ENCODE results near the gene CNOT10. TPM values are rescaled to one million over a fixed set of nuclear protein-coding genes. Genes with fewer than 3 reads are reported as not detected.
"Not testable (repeated sequence)": the region's sequence is repeated elsewhere in the genome, so short reads cannot be mapped to it uniquely, and the experiment has no call there.

CNOT10 gene
- total and polyA plus RNA-seq, 2 donors (not counting 1 experiment from before 2014, with no cell fraction given): 17.5 to 28.6 TPM

DNA sequence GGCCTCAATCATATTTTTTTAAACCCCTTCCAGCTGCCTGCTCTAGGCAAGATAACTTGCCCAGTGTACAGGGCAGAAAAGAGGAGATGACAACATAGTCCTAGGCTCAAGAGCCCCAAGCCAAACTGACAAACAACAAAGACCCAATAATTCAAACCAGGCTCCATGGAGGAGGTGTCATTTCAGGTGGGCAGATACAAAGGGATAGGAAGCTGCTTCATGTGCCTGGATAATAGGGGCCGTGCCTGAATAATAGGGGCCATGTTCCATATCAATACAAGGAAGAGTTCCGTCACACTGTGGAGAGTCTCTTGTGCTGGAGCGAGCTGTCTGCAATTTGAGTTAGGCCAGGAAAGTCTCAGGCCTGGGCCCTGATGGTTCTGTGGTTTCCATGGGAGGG is 97.4 kb downstream of the CNOT10 start:
- Histone ChIP-seq H3K4me3 (replicated peaks in 1 of 4; ENCODE audit: control extremely low read depth in 1 of 4, insufficient read depth in 1 of 4, low read depth in 3 of 4, low read length in 4 of 4) (no peak overlapping the region), H3K36me3 (ENCODE audit: control insufficient read depth, insufficient read depth, low read length) (no peaks in the 10 kb centered on the region), H3K4me1 (ENCODE audit: control insufficient read depth, extremely low read depth, insufficient read depth, low read length) (no peaks in the 10 kb centered on the region), H4K20me1 (ENCODE audit: control insufficient read depth, extremely low read depth, insufficient read depth, low read length) (no peaks in the 10 kb centered on the region), H2AFZ (ENCODE audit: low read length) (no peak overlapping the region), H3K27ac (ENCODE audit: insufficient read depth, low read length) (no peak overlapping the region), H3K4me2 (ENCODE audit: extremely low read depth, insufficient read depth, low read length) (no peak overlapping the region), H3K79me2 (ENCODE audit: control insufficient read depth, insufficient read depth, low read length) (no peaks in the 10 kb centered on the region), H3K9me3 (ENCODE audit: control insufficient read depth, insufficient read depth, low read depth, low read length) (no peaks in the 10 kb centered on the region), H3K9ac (ENCODE audit: insufficient read depth, low read length) (no peak overlapping the region), H3K27me3 (ENCODE audit: control insufficient read depth, insufficient read depth, low read length) (no peaks in the 10 kb centered on the region)
- TF ChIP-seq, protein P1, sequence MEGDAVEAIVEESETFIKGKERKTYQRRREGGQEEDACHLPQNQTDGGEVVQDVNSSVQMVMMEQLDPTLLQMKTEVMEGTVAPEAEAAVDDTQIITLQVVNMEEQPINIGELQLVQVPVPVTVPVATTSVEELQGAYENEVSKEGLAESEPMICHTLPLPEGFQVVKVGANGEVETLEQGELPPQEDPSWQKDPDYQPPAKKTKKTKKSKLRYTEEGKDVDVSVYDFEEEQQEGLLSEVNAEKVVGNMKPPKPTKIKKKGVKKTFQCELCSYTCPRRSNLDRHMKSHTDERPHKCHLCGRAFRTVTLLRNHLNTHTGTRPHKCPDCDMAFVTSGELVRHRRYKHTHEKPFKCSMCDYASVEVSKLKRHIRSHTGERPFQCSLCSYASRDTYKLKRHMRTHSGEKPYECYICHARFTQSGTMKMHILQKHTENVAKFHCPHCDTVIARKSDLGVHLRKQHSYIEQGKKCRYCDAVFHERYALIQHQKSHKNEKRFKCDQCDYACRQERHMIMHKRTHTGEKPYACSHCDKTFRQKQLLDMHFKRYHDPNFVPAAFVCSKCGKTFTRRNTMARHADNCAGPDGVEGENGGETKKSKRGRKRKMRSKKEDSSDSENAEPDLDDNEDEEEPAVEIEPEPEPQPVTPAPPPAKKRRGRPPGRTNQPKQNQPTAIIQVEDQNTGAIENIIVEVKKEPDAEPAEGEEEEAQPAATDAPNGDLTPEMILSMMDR (conservative IDR thresholded peaks at IDR 0.05 in 1 of 2, IDR thresholded peaks at IDR 0.05 in 1 of 2; ENCODE audit: low read depth in 1 of 2, low read length in 2 of 2): no peak
- no peak for TF ChIP-seq EZH2 (IDR thresholded peaks at IDR 0.05; ENCODE audit: low read length, missing control alignments)
- no peak for DNase-seq (ENCODE audit: low read depth in 2 of 2)

DNA sequence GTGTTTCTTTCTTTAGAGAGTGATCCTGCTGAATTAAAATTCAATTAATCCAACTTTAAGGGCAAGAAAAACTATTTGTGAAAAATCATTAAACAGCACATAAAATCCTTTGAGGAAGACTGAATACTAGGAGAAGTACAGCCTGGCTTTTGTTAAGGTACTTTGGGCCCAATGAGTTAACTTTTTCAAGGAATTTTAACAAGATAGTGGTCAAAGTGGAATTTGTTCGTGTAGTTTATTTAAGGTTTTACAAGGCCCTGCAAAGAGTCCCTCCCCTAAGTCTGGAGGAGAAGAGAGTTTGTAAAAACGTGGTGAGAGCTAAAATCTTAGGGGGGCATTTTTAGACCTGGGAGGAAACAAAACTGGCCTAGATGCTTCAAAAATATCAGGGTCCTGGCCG is 106.8 kb downstream of the CNOT10 start:
- Histone ChIP-seq H4K20me1 (ENCODE audit: control insufficient read depth, extremely low read depth, insufficient read depth, low read length) (no peaks in the 10 kb centered on the region), H3K9ac (ENCODE audit: insufficient read depth, low read length) (no peak overlapping the region), H3K9me3 (ENCODE audit: control insufficient read depth, insufficient read depth, low read depth, low read length) (no peaks in the 10 kb centered on the region), H3K27ac (ENCODE audit: insufficient read depth, low read length) (no peak overlapping the region), H3K4me1 (ENCODE audit: control insufficient read depth, extremely low read depth, insufficient read depth, low read length) (no peaks in the 10 kb centered on the region), H3K36me3 (ENCODE audit: control insufficient read depth, insufficient read depth, low read length) (no peaks in the 10 kb centered on the region), H2AFZ (ENCODE audit: low read length) (no peak overlapping the region), H3K27me3 (ENCODE audit: control insufficient read depth, insufficient read depth, low read length) (peaks cover 4% of the 10 kb centered on the region), H3K79me2 (ENCODE audit: control insufficient read depth, insufficient read depth, low read length) (no peaks in the 10 kb centered on the region), H3K4me2 (ENCODE audit: extremely low read depth, insufficient read depth, low read length) (no peak overlapping the region), H3K4me3 (replicated peaks in 1 of 4; ENCODE audit: control extremely low read depth in 1 of 4, insufficient read depth in 1 of 4, low read depth in 3 of 4, low read length in 4 of 4) (no peak overlapping the region)
- no peak for DNase-seq (ENCODE audit: low read depth in 2 of 2)
- no peak for TF ChIP-seq EZH2 (IDR thresholded peaks at IDR 0.05; ENCODE audit: low read length, missing control alignments)
- TF ChIP-seq, protein P1 (conservative IDR thresholded peaks at IDR 0.05 in 1 of 2, IDR thresholded peaks at IDR 0.05 in 1 of 2; ENCODE audit: low read depth in 1 of 2, low read length in 2 of 2): no peak

DNA sequence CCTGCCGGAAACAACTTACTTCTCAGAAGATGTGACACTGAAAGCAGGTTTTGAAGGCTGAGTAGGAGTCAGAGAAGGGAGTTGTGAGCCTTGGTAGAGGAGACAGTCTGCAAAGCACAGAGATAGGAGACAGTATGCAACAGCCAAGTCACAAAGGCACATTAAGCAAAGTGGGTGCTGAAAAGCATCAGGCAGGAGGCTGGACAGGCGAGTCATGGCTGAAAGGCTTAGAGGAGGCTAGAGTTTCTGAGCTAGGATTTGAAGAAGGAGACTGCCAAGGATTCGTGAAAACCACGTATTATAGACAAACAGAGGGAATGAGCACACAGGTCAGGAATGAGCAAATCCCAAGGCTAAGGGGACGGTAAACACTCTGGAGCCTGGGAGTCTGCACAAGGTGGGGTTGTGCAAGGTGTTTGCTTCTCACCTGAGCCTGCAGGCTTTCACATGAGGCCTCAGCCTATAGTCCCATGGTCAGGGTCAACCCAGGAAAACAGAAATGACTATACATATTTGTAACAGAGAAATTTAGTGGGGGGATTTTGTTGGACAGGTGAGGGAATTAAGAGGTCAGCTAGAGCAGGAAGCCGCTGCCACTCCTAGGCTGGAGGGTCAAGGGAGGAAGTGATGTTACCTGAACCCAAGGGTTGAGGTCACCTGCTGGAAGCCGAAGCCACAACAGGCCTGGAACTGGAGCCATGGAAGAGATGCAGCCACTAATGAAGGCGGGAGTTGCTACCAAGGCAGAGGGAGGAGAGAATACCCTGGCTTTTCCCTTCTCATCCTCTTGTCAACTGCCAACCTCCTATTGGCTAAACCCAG is 109.7 kb downstream of the CNOT10 start:
- no peak overlapping the region for H2AFZ ChIP-seq (ENCODE audit: low read length)
- TF ChIP-seq, protein P1 (conservative IDR thresholded peaks at IDR 0.05 in 1 of 2, IDR thresholded peaks at IDR 0.05 in 1 of 2; ENCODE audit: low read depth in 1 of 2, low read length in 2 of 2): no peak
- TF ChIP-seq EZH2 (IDR thresholded peaks at IDR 0.05; ENCODE audit: low read length, missing control alignments): no peak
- H3K4me1 ChIP-seq (ENCODE audit: control insufficient read depth, extremely low read depth, insufficient read depth, low read length): no peaks in the 10 kb centered on the region
- no peaks in the 10 kb centered on the region for H3K36me3 ChIP-seq (ENCODE audit: control insufficient read depth, insufficient read depth, low read length)
- peak; percentile 8 to 32 for DNase-seq (ENCODE audit: low read depth in 2 of 2)
- H3K27me3 ChIP-seq (ENCODE audit: control insufficient read depth, insufficient read depth, low read length): peaks cover 4% of the 10 kb centered on the region
- no peak overlapping the region for H3K9ac ChIP-seq (ENCODE audit: insufficient read depth, low read length)
- H3K4me2 ChIP-seq (ENCODE audit: extremely low read depth, insufficient read depth, low read length): no peak overlapping the region
- H3K79me2 ChIP-seq (ENCODE audit: control insufficient read depth, insufficient read depth, low read length): no peaks in the 10 kb centered on the region
- H3K9me3 ChIP-seq (ENCODE audit: control insufficient read depth, insufficient read depth, low read depth, low read length): no peaks in the 10 kb centered on the region
- H3K27ac ChIP-seq (ENCODE audit: insufficient read depth, low read length): no peak overlapping the region
- no peaks in the 10 kb centered on the region for H4K20me1 ChIP-seq (ENCODE audit: control insufficient read depth, extremely low read depth, insufficient read depth, low read length)
- H3K4me3 ChIP-seq (replicated peaks in 1 of 4; ENCODE audit: control extremely low read depth in 1 of 4, insufficient read depth in 1 of 4, low read depth in 3 of 4, low read length in 4 of 4): no peak overlapping the region

DNA sequence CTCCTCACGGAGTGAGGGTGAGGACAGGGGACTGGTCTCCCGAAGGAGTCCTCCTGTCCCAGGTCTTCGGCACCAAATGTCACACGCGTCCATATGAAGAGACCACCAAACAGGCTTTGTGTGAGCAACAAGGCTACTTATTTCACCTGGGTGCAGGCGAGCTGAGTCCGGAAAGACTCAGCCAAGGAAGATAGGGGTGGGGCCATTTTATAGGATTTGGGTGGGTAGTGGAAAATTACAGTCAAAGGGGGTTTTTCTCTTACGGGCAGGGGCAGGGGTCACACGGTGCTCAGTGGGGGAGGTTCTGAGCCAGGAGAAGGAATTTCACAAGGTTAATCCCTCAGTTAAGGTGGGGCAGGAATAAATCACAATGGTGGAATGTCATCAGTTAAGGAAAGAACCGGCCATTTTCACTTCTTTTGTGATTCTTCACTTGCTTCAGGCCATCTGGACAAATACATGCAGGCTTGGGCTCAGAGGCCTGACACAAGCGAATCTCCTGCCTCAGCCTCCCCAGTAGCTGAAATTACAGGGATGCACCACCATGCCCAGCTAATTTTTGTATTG is 111.5 kb downstream of the CNOT10 start:
- not testable (repeated sequence) for H3K4me1 ChIP-seq (ENCODE audit: control insufficient read depth, extremely low read depth, insufficient read depth, low read length); H3K79me2 ChIP-seq (ENCODE audit: control insufficient read depth, insufficient read depth, low read length); H3K4me3 ChIP-seq (replicated peaks in 1 of 4; ENCODE audit: control extremely low read depth in 1 of 4, insufficient read depth in 1 of 4, low read depth in 3 of 4, low read length in 4 of 4); DNase-seq (ENCODE audit: low read depth in 2 of 2); H4K20me1 ChIP-seq (ENCODE audit: control insufficient read depth, extremely low read depth, insufficient read depth, low read length); H3K4me2 ChIP-seq (ENCODE audit: extremely low read depth, insufficient read depth, low read length); H3K27ac ChIP-seq (ENCODE audit: insufficient read depth, low read length); H3K36me3 ChIP-seq (ENCODE audit: control insufficient read depth, insufficient read depth, low read length); H2AFZ ChIP-seq (ENCODE audit: low read length); H3K9ac ChIP-seq (ENCODE audit: insufficient read depth, low read length); H3K9me3 ChIP-seq (ENCODE audit: control insufficient read depth, insufficient read depth, low read depth, low read length); H3K27me3 ChIP-seq (ENCODE audit: control insufficient read depth, insufficient read depth, low read length)
